ENCODE measurements around the gene CABP4. TPM values are rescaled to one million over a fixed set of nuclear protein-coding genes. Genes with fewer than 3 reads are reported as not detected.

CABP4 gene
- total RNA-seq, 1 experiment from 2014 or later, result 0.55 TPM

GRCh38 chr11:67466367-67466766, 11.2 kb downstream of the CABP4 start:
- Histone ChIP-seq H3K9me3 (ENCODE audit: low read length) (no peaks in the 10 kb centered on the region), H3K36me3 (ENCODE audit: low read depth, low read length) (no peaks in the 10 kb centered on the region), H3K9me2 (replicated peaks; ENCODE audit: low read length) (no peaks in the 10 kb centered on the region), H2AFZ (ENCODE audit: low read length) (no peak overlapping the region), H3K79me2 (ENCODE audit: low read length) (peaks cover 28% of the 10 kb centered on the region), H4K20me1 (ENCODE audit: low read length) (no peaks in the 10 kb centered on the region), H3K4me1 (ENCODE audit: insufficient read depth, low read length) (peaks cover 41% of the 10 kb centered on the region), H3K9ac (ENCODE audit: low read length) (no peak overlapping the region), H3F3A (ENCODE audit: low read length, unreplicated experiment) (peaks cover 13% of the 10 kb centered on the region), H3K4me2 (ENCODE audit: low read length) (no peak overlapping the region), H3K27ac (ENCODE audit: low read length) (no peak overlapping the region), H3K4me3 (ENCODE audit: low read length) (no peak overlapping the region), H3K27me3 (ENCODE audit: low read length) (no peaks in the 10 kb centered on the region)
- POLR2A ChIA-PET (ENCODE audit: unreplicated experiment), result interaction anchor here (0.7 kb wide), 1 partner anchor 92 kb away, joined by 4 read pairs; no protein-coding TSS in a partner anchor
- no TSS peak for BruUV-seq (replicated peaks)
- CTCF ChIA-PET, result no interaction called here
- DNase-seq (no peak), ATAC-seq (no peak)
- no peak for TF ChIP-seq EZH2 (IDR thresholded peaks at IDR 0.05; ENCODE audit: low read length, unreplicated experiment)
- TF ChIP-seq, protein P1, sequence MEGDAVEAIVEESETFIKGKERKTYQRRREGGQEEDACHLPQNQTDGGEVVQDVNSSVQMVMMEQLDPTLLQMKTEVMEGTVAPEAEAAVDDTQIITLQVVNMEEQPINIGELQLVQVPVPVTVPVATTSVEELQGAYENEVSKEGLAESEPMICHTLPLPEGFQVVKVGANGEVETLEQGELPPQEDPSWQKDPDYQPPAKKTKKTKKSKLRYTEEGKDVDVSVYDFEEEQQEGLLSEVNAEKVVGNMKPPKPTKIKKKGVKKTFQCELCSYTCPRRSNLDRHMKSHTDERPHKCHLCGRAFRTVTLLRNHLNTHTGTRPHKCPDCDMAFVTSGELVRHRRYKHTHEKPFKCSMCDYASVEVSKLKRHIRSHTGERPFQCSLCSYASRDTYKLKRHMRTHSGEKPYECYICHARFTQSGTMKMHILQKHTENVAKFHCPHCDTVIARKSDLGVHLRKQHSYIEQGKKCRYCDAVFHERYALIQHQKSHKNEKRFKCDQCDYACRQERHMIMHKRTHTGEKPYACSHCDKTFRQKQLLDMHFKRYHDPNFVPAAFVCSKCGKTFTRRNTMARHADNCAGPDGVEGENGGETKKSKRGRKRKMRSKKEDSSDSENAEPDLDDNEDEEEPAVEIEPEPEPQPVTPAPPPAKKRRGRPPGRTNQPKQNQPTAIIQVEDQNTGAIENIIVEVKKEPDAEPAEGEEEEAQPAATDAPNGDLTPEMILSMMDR (conservative IDR thresholded peaks at IDR 0.05; ENCODE audit: low read depth, low read length), result no peak
- no peak for TF ChIP-seq EZH2phosphoT487 (IDR thresholded peaks at IDR 0.05; ENCODE audit: borderline replicate concordance, low read length)
- intact Hi-C loops (cut with micrococcal nuclease), result loop anchor here (5.0 kb wide), 1 partner anchor 39 kb away; the partner anchor contains the start of gene RPS6KB2

- no TSS peak for BruUV-seq (replicated peaks)
- H3K4me3 ChIP-seq (ENCODE audit: low read length), result peak overlapping the region; percentile 85
Observed at GRCh38 chr11:67466962-67467771, 12.0 kb downstream of the CABP4 start.

More at GRCh38 chr11:67466962-67467771, 12.0 kb downstream of the CABP4 start:
- no peaks in the 10 kb centered on the region for H3K9me2 ChIP-seq (replicated peaks; ENCODE audit: low read length)
- no peaks in the 10 kb centered on the region for H3K27me3 ChIP-seq (ENCODE audit: low read length)
- no peaks in the 10 kb centered on the region for H3K9me3 ChIP-seq (ENCODE audit: low read length)
- intact Hi-C loops (cut with micrococcal nuclease), result loop anchor here (5.0 kb wide), 1 partner anchor 40 kb away; the partner anchor contains the start of gene RPS6KB2
- ATAC-seq, result no peak
- H4K20me1 ChIP-seq (ENCODE audit: low read length), result no peaks in the 10 kb centered on the region
- POLR2A ChIA-PET (ENCODE audit: unreplicated experiment), result interaction anchor here (0.7 kb wide), 1 partner anchor 93 kb away, joined by 4 read pairs; no protein-coding TSS in a partner anchor
- DNase-seq, result no peak
- no peak for TF ChIP-seq EZH2 (IDR thresholded peaks at IDR 0.05; ENCODE audit: low read length, unreplicated experiment)
- TF ChIP-seq, protein P1 (conservative IDR thresholded peaks at IDR 0.05; ENCODE audit: low read depth, low read length), result no peak
- H3K79me2 ChIP-seq (ENCODE audit: low read length), result peaks cover 28% of the 10 kb centered on the region
- CTCF ChIA-PET, result interaction anchor here (2.0 kb wide), 1 partner anchor 66 kb away, joined by 15 read pairs; the partner anchor contains the start of gene PPP1CA
- no peaks in the 10 kb centered on the region for H3K36me3 ChIP-seq (ENCODE audit: low read depth, low read length)
- peak overlapping the region; percentile 90 for H3K27ac ChIP-seq (ENCODE audit: low read length)
- H2AFZ ChIP-seq (ENCODE audit: low read length), result no peak overlapping the region
- H3F3A ChIP-seq (ENCODE audit: low read length, unreplicated experiment), result peaks cover 13% of the 10 kb centered on the region
- peak overlapping the region; percentile 99 for H3K4me2 ChIP-seq (ENCODE audit: low read length)
- peak overlapping the region; percentile 98 for H3K9ac ChIP-seq (ENCODE audit: low read length)
- H3K4me1 ChIP-seq (ENCODE audit: insufficient read depth, low read length), result peaks cover 41% of the 10 kb centered on the region

Data from PC-3 (cell line).